Endothelial cell (in vitro differentiated cells): Measurements from ENCODE around the gene MCM3AP. TPM values are rescaled to one million over a fixed set of nuclear protein-coding genes. Genes with fewer than 3 reads are reported as not detected.

Experiments
- DNase-seq: peaks from one replicate; pipeline ENCODE4 v3.0.0; 2021; ENCODE audit warnings: low spot score
- H3K27ac Mint-ChIP-seq: one replicate; pipeline ENCODE4 v1.8.0; 2021; ENCODE audit warnings: mixed read lengths, inconsistent platforms; ENCODE audit not compliant: unreplicated experiment
- H3K27me3 Mint-ChIP-seq: one replicate; pipeline ENCODE4 v1.8.0; 2021; ENCODE audit warnings: mild to moderate bottlenecking, moderate library complexity, mixed read lengths, inconsistent platforms; ENCODE audit not compliant: unreplicated experiment
- H3K36me3 Mint-ChIP-seq: one replicate; pipeline ENCODE4 v1.8.0; 2021; ENCODE audit warnings: mild to moderate bottlenecking, low read depth, mixed read lengths, inconsistent platforms; ENCODE audit not compliant: unreplicated experiment
- H3K4me1 Mint-ChIP-seq: one replicate; pipeline ENCODE4 v1.8.0; 2021; ENCODE audit warnings: mild to moderate bottlenecking, mixed read lengths, inconsistent platforms; ENCODE audit not compliant: unreplicated experiment
- H3K4me3 Mint-ChIP-seq: one replicate; pipeline ENCODE4 v1.8.0; 2021; ENCODE audit warnings: mild to moderate bottlenecking, mixed read lengths, inconsistent platforms; ENCODE audit not compliant: unreplicated experiment
- H3K9me3 Mint-ChIP-seq: one replicate; pipeline ENCODE4 v1.8.0; 2021; ENCODE audit warnings: mixed read lengths, inconsistent platforms; ENCODE audit not compliant: unreplicated experiment
- total RNA-seq: library from RNA; stranded (reverse); fragmentation: NEBNext Ultra II Directional; extraction: Animal tissue kit (Norgen Biotek cat#: 25700); gene quantifications from one replicate; pipeline ENCODE4 v1.2.1, GENCODE V29; 2021; ENCODE audit not compliant: unreplicated experiment
- TF ChIP-seq, protein P1 (sequence below): fragments of 200-600 bp; sonication (generic); IDR thresholded peaks from one replicate; pipeline ENCODE4 v1.5.0; 2021; ENCODE audit warnings: antibody characterized with exemption; ENCODE audit not compliant: unreplicated experiment

MCM3AP gene
- total RNA-seq, 1 donor from 2014 or later = 92.1 TPM

DNA sequence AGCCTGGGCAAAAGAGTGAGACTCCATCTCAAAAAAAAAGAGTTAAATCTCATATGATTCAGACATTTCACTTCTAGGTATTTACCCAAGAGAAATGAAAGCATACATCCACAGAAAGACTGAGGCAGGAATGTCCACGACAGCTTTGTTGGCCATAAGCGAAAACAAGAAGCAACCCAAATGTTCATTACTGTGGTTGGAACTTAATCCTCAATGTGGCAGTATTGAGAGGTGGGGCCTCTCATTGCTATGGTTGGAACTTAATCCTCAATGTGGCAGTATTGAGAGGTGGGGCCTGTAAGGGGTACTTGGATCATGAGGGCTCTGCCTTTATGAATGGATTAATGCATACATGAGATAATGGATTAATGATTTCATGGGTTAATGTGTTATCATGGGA is 23.0 kb upstream of the MCM3AP start:
- Mint-ChIP-seq H3K36me3 (peaks cover 10% of the 10 kb centered on the region), H3K9me3 (no peaks in the 10 kb centered on the region), H3K27me3 (no peaks in the 10 kb centered on the region), H3K4me1 (no peaks in the 10 kb centered on the region), H3K27ac (no peak overlapping the region), H3K4me3 (no peak overlapping the region)
- TF ChIP-seq, protein P1, sequence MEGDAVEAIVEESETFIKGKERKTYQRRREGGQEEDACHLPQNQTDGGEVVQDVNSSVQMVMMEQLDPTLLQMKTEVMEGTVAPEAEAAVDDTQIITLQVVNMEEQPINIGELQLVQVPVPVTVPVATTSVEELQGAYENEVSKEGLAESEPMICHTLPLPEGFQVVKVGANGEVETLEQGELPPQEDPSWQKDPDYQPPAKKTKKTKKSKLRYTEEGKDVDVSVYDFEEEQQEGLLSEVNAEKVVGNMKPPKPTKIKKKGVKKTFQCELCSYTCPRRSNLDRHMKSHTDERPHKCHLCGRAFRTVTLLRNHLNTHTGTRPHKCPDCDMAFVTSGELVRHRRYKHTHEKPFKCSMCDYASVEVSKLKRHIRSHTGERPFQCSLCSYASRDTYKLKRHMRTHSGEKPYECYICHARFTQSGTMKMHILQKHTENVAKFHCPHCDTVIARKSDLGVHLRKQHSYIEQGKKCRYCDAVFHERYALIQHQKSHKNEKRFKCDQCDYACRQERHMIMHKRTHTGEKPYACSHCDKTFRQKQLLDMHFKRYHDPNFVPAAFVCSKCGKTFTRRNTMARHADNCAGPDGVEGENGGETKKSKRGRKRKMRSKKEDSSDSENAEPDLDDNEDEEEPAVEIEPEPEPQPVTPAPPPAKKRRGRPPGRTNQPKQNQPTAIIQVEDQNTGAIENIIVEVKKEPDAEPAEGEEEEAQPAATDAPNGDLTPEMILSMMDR = no peak
- no peak for DNase-seq

DNA sequence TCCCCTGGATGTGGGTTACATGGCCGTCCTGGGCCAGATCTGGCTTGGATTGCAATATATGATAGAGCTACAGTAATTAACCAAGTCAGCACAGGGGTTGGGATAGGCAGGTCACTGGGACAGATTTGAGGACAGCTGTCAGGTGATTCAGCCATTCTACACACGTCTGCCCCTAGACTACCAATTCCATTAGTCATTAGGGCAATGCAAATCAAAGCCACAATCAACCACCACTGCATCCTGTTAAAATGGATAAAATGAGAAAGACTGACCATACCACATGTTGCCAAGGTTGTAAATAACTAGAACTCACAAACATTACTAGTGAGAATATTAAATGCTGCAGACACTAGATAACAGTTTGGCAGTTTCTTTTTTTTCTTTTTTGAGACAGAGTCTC is 22.2 kb upstream of the MCM3AP start:
- H3K4me1 Mint-ChIP-seq = no peaks in the 10 kb centered on the region
- DNase-seq = no peak
- H3K36me3 Mint-ChIP-seq = peaks cover 7% of the 10 kb centered on the region
- no peaks in the 10 kb centered on the region for H3K27me3 Mint-ChIP-seq
- H3K4me3 Mint-ChIP-seq = no peak overlapping the region
- no peaks in the 10 kb centered on the region for H3K9me3 Mint-ChIP-seq
- H3K27ac Mint-ChIP-seq = no peak overlapping the region
- TF ChIP-seq, protein P1 = no peak

DNA sequence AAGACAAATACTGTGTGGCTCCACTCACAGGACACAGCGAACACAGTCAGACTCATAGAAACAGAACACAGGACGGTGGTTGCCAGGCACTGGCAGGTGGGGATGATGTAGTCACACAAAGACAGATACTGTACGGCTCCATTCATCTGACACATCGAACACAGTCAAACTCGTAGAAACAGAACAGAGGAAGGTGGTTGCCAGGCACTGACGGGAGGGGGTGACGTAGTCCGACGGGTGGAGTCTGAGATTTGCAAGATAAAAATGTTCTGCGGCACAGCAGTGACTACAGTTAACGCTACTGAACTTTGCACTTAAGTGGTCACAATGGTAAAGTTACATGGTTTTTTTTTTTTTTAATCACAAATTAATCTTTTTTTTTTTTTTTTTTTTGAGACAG is 19.5 kb upstream of the MCM3AP start:
- DNase-seq = no peak
- no peak overlapping the region for H3K4me3 Mint-ChIP-seq
- no peaks in the 10 kb centered on the region for H3K27me3 Mint-ChIP-seq
- TF ChIP-seq, protein P1 = no peak
- no peaks in the 10 kb centered on the region for H3K4me1 Mint-ChIP-seq
- H3K27ac Mint-ChIP-seq = no peak overlapping the region
- H3K36me3 Mint-ChIP-seq = peaks cover 12% of the 10 kb centered on the region
- no peaks in the 10 kb centered on the region for H3K9me3 Mint-ChIP-seq

- no peak for DNase-seq
- Mint-ChIP-seq H3K27ac (no peak overlapping the region), H3K4me1 (no peaks in the 10 kb centered on the region), H3K4me3 (no peak overlapping the region), H3K27me3 (no peaks in the 10 kb centered on the region), H3K36me3 (peaks cover 12% of the 10 kb centered on the region), H3K9me3 (no peaks in the 10 kb centered on the region)
- TF ChIP-seq, protein P1 = no peak
Measured at GRCh38 chr21:46304437-46304836, 19.0 kb upstream of the MCM3AP start.

DNA sequence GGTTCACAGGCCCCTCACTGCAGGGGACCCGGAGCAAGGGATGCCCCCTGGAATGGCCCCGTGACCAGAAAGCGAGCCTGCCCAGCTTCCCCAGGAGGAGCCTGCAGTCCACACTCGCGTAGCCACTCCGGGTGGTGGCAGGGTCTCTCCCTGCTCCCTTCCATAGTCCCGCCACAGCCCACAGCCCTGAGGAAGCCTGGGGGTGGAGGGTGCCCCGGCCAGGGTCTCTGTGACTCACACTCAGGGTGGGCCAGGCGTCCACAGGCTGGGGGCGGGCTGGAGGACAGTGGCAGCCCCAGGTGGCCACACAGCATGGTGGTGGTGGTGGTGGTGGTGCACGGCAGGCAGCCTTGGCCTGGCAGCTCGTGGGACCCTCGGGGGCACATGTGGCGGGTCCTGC is 16.3 kb upstream of the MCM3AP start:
- no peak overlapping the region for H3K4me3 Mint-ChIP-seq
- TF ChIP-seq, protein P1 = no peak
- peaks cover 2% of the 10 kb centered on the region for H3K27me3 Mint-ChIP-seq
- no peaks in the 10 kb centered on the region for H3K9me3 Mint-ChIP-seq
- peaks cover 12% of the 10 kb centered on the region for H3K36me3 Mint-ChIP-seq
- no peak for DNase-seq
- peaks cover 2% of the 10 kb centered on the region for H3K4me1 Mint-ChIP-seq
- no peak overlapping the region for H3K27ac Mint-ChIP-seq
